Astrocyte of the cerebellum (primary cell): ENCODE results near the gene IL2RA.

Source experiments
- DNase-seq: peaks from one replicate; pipeline ENCODE4 v3.0.0-alpha.2; 2011; ENCODE audit warnings: low read depth
- H3K4me3 ChIP-seq: 2 replicates; pipeline ENCODE4 v1.5.1; 2011; ENCODE audit warnings: mild to moderate bottlenecking, low read depth, low read length, moderate library complexity
- CTCF ChIP-seq: IDR thresholded peaks from 2 replicates; pipeline ENCODE4 v1.5.1; 2012; ENCODE audit warnings: low read length, low read depth, moderate library complexity, mild to moderate bottlenecking; ENCODE audit errors: missing control alignments
- in situ Hi-C: cut with HindIII; loops from 2 replicates; pipeline ENCODE4 v1.10.0; 2017; ENCODE audit warnings: low sequenced_read_pairs

Gene IL2RA

GRCh38 chr10:6020826-6021225 is 41.3 kb downstream of the IL2RA start:
- in situ Hi-C loops, result no loop called here
- H3K4me3 ChIP-seq, result no peak overlapping the region
- DNase-seq, result no peak
- no peak for TF ChIP-seq CTCF

GRCh38 chr10:6019796-6020195 is 42.4 kb downstream of the IL2RA start:
- in situ Hi-C loops, result no loop called here
- no peak for DNase-seq
- no peak for TF ChIP-seq CTCF
- no peak overlapping the region for H3K4me3 ChIP-seq

GRCh38 chr10:6019010-6019782 is 43.0 kb downstream of the IL2RA start:
- no peak for TF ChIP-seq CTCF
- no peak for DNase-seq
- H3K4me3 ChIP-seq, result no peak overlapping the region
- in situ Hi-C loops, result no loop called here

GRCh38 chr10:6018422-6018821 is 43.7 kb downstream of the IL2RA start:
- TF ChIP-seq CTCF, result no peak
- DNase-seq, result no peak

GRCh38 chr10:6017781-6018354 is 44.3 kb downstream of the IL2RA start:
- no peak for DNase-seq
- in situ Hi-C loops, result no loop called here
- TF ChIP-seq CTCF, result no peak

More at GRCh38 chr10:6018422-6018821, 43.7 kb downstream of the IL2RA start:
- no peak overlapping the region for H3K4me3 ChIP-seq
- in situ Hi-C loops, result no loop called here

GRCh38 chr10:6014241-6014761 is 47.9 kb downstream of the IL2RA start:
- in situ Hi-C loops, result no loop called here
- TF ChIP-seq CTCF, result peak; percentile 74
- peak; percentile 5 for DNase-seq
- H3K4me3 ChIP-seq, result no peak overlapping the region

More at GRCh38 chr10:6017781-6018354, 44.3 kb downstream of the IL2RA start:
- no peak overlapping the region for H3K4me3 ChIP-seq
